Measurements from ENCODE around the gene ALK. TPM values are rescaled to one million over a fixed set of nuclear protein-coding genes. Genes with fewer than 3 reads are reported as not detected.
A peak's percentile ranks its signal among the peaks of the same experiment; 100 is the strongest.

The ALK gene
- total RNA-seq, 1 experiment from 2014 or later: not detected

DNA sequence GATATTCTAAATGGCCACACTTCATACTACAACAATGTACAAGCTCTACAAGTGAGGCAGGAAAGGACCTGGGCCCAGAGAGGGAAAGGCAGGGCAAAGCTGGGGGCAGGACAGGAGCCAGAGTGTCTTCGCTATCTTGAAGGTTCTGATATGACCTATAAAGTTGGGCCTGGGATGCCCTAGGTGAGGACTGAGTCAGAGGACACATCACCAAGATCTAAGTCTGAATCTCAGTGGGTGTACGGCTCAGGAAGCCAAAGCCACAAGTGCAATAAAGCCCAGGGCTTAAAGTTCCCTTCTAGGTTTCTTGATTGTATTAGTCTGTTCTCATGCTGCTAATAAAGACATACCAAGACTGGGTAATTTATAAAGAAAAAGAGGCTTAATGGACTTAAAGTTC is 219.1 kb downstream of the ALK start:
- Histone ChIP-seq H3K9me3 (ENCODE audit: control insufficient read depth, low read depth, low read length) (no peaks in the 10 kb centered on the region), H2BK5ac (ENCODE audit: insufficient read length, low read length) (no peak overlapping the region), H4K5ac (ENCODE audit: insufficient read length, low read depth, low read length) (no peak overlapping the region), H3K56ac (ENCODE audit: insufficient read length, low read depth, low read length) (no peak overlapping the region), H3K14ac (ENCODE audit: insufficient read depth, low read length) (no peak overlapping the region), H3K23ac (ENCODE audit: insufficient read length, low read depth, low read length) (no peak overlapping the region), H3K18ac (ENCODE audit: insufficient read length, low read depth, low read length) (no peak overlapping the region), H3T11ph (ENCODE audit: low read length) (no peak overlapping the region), H3K23me2 (ENCODE audit: insufficient read length, low read depth, low read length, poor library complexity, severe bottlenecking) (no peaks in the 10 kb centered on the region), H3K27ac (ENCODE audit: insufficient read length, low read depth, low read length) (no peak overlapping the region), H4K91ac (ENCODE audit: insufficient read length, low read depth, low read length) (no peak overlapping the region), H3K79me2 (ENCODE audit: insufficient read depth, low read length) (no peaks in the 10 kb centered on the region), H2AFZ (ENCODE audit: low read length) (no peak overlapping the region), H2BK120ac (ENCODE audit: low read depth, low read length, poor library complexity, severe bottlenecking) (no peak overlapping the region), H4K20me1 (ENCODE audit: control insufficient read depth, insufficient read depth, insufficient read length) (no peaks in the 10 kb centered on the region), H3K9ac (ENCODE audit: extremely low read depth, insufficient read length, low read length) (no peak overlapping the region), H2AK5ac (ENCODE audit: insufficient read length, low read length) (no peak overlapping the region), H2BK20ac (ENCODE audit: low read depth, low read length, poor library complexity, severe bottlenecking) (no peak overlapping the region), H3K4ac (ENCODE audit: low read depth, low read length) (no peak overlapping the region), H3K27me3 (ENCODE audit: insufficient read depth, low read length) (no peaks in the 10 kb centered on the region), H3K79me1 (ENCODE audit: insufficient read depth, low read depth, low read length, poor library complexity, severe bottlenecking) (no peaks in the 10 kb centered on the region), H3K4me1 (ENCODE audit: insufficient read depth, low read length) (no peaks in the 10 kb centered on the region; the same call in 1 of the 2 replicates), H4K8ac (replicated peaks; ENCODE audit: insufficient read length, low read depth, low read length) (no peak overlapping the region), H3K4me2 (ENCODE audit: insufficient read depth, insufficient read length, low read length) (no peak overlapping the region), H2BK12ac (ENCODE audit: insufficient read length, low read depth, low read length) (no peak overlapping the region), H2BK15ac (ENCODE audit: low read depth, low read length) (no peak overlapping the region)
- Mint-ChIP-seq H3K4me3 (no peak overlapping the region), H3K36me3 (ENCODE audit: insufficient read depth in 1 of 3, low read depth in 3 of 3) (no peaks in the 10 kb centered on the region), H3K27me3 (ENCODE audit: low read depth) (peaks cover 2% of the 10 kb centered on the region; the same call in 1 of the 2 replicates), H3K27ac (peak overlapping the region in 1 of 3 experiments; percentile 28; a peak in 1 of 7 replicates), H3K9me3 (no peaks in the 10 kb centered on the region), H3K4me1 (peaks cover 3 to 14% of the 10 kb centered on the region in 2 experiments; a peak in 3 of 4 replicates)
- no CpG with 5 or more reads among the region's 2 CpGs for WGBS (ENCODE audit: extremely low coverage, insufficient read length, low lambda C conversion rate)
- no peak for DNase-seq
- TF ChIP-seq, protein P1, sequence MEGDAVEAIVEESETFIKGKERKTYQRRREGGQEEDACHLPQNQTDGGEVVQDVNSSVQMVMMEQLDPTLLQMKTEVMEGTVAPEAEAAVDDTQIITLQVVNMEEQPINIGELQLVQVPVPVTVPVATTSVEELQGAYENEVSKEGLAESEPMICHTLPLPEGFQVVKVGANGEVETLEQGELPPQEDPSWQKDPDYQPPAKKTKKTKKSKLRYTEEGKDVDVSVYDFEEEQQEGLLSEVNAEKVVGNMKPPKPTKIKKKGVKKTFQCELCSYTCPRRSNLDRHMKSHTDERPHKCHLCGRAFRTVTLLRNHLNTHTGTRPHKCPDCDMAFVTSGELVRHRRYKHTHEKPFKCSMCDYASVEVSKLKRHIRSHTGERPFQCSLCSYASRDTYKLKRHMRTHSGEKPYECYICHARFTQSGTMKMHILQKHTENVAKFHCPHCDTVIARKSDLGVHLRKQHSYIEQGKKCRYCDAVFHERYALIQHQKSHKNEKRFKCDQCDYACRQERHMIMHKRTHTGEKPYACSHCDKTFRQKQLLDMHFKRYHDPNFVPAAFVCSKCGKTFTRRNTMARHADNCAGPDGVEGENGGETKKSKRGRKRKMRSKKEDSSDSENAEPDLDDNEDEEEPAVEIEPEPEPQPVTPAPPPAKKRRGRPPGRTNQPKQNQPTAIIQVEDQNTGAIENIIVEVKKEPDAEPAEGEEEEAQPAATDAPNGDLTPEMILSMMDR (conservative IDR thresholded peaks at IDR 0.05): no peak
